ENCODE data around the gene GRK6. TPM values are rescaled to one million over a fixed set of nuclear protein-coding genes. Genes with fewer than 3 reads are reported as not detected.

The GRK6 gene
- total RNA-seq, 4 donors from 2014 or later: 29.1 to 62.2 (median 37.1) TPM

- Histone ChIP-seq H3K36me3 (no peaks in the 10 kb centered on the region), H3K27ac (no peak overlapping the region), H3K9me3 (no peaks in the 10 kb centered on the region), H3K27me3 (peaks cover 17% of the 10 kb centered on the region), H3K4me1 (peaks cover 19% of the 10 kb centered on the region), H3K4me3 (no peak overlapping the region)
- DNase-seq (ENCODE audit: low spot score in 2 of 2): no peak
- 83% methylated on average over 1 of the region's 1 CpG for WGBS
- TF ChIP-seq POLR2A (IDR thresholded peaks at IDR 0.05): no peak
- TF ChIP-seq POLR2AphosphoS5 (IDR thresholded peaks at IDR 0.05): no peak
Measured at GRCh38 chr5:177393206-177393765, 33.2 kb upstream of the GRK6 start.

- peaks cover 18% of the 10 kb centered on the region for H3K27me3 ChIP-seq
- DNase-seq (ENCODE audit: low spot score in 2 of 2): no peak
- TF ChIP-seq EP300 (IDR thresholded peaks at IDR 0.05) (no peak), CTCF (IDR thresholded peaks at IDR 0.05) (no peak), POLR2AphosphoS5 (IDR thresholded peaks at IDR 0.05) (no peak), POLR2A (IDR thresholded peaks at IDR 0.05) (no peak)
- no peak overlapping the region for H3K27ac ChIP-seq
- no peaks in the 10 kb centered on the region for H3K9me3 ChIP-seq
- no peaks in the 10 kb centered on the region for H3K36me3 ChIP-seq
- 71% methylated on average over 5 of the region's 5 CpGs for WGBS
- H3K4me1 ChIP-seq: peaks cover 14% of the 10 kb centered on the region
- H3K4me3 ChIP-seq: no peak overlapping the region
Measured at GRCh38 chr5:177393990-177394389, 32.5 kb upstream of the GRK6 start.

GRCh38 chr5:177396078-177396477, 30.4 kb upstream of the GRK6 start:
- 50% methylated on average over 1 of the region's 8 CpGs for WGBS
- Histone ChIP-seq H3K27ac (no peak overlapping the region), H3K9me3 (no peaks in the 10 kb centered on the region), H3K27me3 (peaks cover 38% of the 10 kb centered on the region), H3K4me3 (no peak overlapping the region), H3K36me3 (no peaks in the 10 kb centered on the region), H3K4me1 (peaks cover 10% of the 10 kb centered on the region)
- TF ChIP-seq EP300 (IDR thresholded peaks at IDR 0.05) (no peak), CTCF (IDR thresholded peaks at IDR 0.05) (no peak), POLR2AphosphoS5 (IDR thresholded peaks at IDR 0.05) (no peak)
- DNase-seq (ENCODE audit: low spot score in 2 of 2): no peak

GRCh38 chr5:177396807-177397206, 29.7 kb upstream of the GRK6 start:
- Histone ChIP-seq H3K4me3 (no peak overlapping the region), H3K4me1 (peaks cover 10% of the 10 kb centered on the region), H3K36me3 (no peaks in the 10 kb centered on the region), H3K27me3 (peaks cover 45% of the 10 kb centered on the region), H3K9me3 (no peaks in the 10 kb centered on the region), H3K27ac (no peak overlapping the region)
- DNase-seq (ENCODE audit: low spot score in 2 of 2): no peak
- WGBS: no CpG with 5 or more reads among the region's 10 CpGs
- TF ChIP-seq CTCF (IDR thresholded peaks at IDR 0.05): no peak
- TF ChIP-seq POLR2AphosphoS5 (IDR thresholded peaks at IDR 0.05): no peak
- TF ChIP-seq EP300 (IDR thresholded peaks at IDR 0.05): no peak
- TF ChIP-seq POLR2A (IDR thresholded peaks at IDR 0.05): no peak

GRCh38 chr5:177397875-177398390, 28.5 kb upstream of the GRK6 start:
- Histone ChIP-seq H3K36me3 (no peaks in the 10 kb centered on the region), H3K4me1 (peaks cover 21% of the 10 kb centered on the region), H3K27ac (no peak overlapping the region), H3K9me3 (no peaks in the 10 kb centered on the region), H3K4me3 (no peak overlapping the region), H3K27me3 (peaks cover 56% of the 10 kb centered on the region)
- no peak for DNase-seq (ENCODE audit: low spot score in 2 of 2)
- 75% methylated on average over 5 of the region's 16 CpGs for WGBS
- TF ChIP-seq CTCF (IDR thresholded peaks at IDR 0.05): no peak
- no peak for TF ChIP-seq POLR2AphosphoS5 (IDR thresholded peaks at IDR 0.05)
